ENCODE measurements around the gene TCN2.

DNA sequence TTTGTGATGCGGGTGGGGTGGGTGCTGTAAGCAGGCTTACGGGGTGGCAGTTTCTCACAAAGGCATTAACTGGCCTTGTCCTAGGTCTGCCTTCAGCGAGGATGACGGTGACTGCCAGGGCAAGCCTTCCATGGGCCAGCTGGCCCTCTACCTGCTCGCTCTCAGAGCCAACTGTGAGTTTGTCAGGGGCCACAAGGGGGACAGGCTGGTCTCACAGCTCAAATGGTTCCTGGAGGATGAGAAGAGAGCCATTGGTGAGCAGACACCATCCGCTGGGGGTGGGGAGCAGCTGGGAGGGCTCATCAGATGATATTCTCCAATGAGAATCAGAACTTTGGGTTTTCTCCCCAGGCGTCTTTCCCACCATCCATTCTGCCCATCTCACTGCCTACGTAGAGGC lies 5.8 kb downstream of the TCN2 start:
- no peak for TF ChIP-seq CTCF (IDR thresholded peaks at IDR 0.05; ENCODE audit: insufficient read depth, low read length, poor library complexity, severe bottlenecking)
- no peak for TF ChIP-seq EZH2phosphoT487 (conservative IDR thresholded peaks at IDR 0.05; ENCODE audit: low read length)

Data from SU-DHL-6 (cell line).